Urinary bladder (tissue), 4 donors: ENCODE results near the gene RAPGEF5. TPM values are rescaled to one million over a fixed set of nuclear protein-coding genes. Genes with fewer than 3 reads are reported as not detected.
A peak's percentile ranks its signal among the peaks of the same experiment; 100 is the strongest.

ENCODE experiments used
- DNase-seq: peaks from one replicate; pipeline ENCODE4 v3.0.0-alpha.2; 2015; ENCODE audit errors: extremely low spot score
- H3K27ac ChIP-seq: one replicate; pipeline ENCODE4 v1.5.1; 2013; ENCODE audit warnings: low read depth, mild to moderate bottlenecking, moderate library complexity
- H3K36me3 ChIP-seq: one replicate; pipeline ENCODE4 v1.6.1; 2013; ENCODE audit warnings: mild to moderate bottlenecking, moderate library complexity; ENCODE audit not compliant: insufficient read depth
- H3K4me1 ChIP-seq: one replicate; pipeline ENCODE4 v1.6.1; 2013; ENCODE audit warnings: mild to moderate bottlenecking, moderate library complexity; ENCODE audit not compliant: insufficient read depth
- H3K4me3 ChIP-seq: one replicate; pipeline ENCODE4 v1.5.1; 2013; ENCODE audit warnings: low read depth, low read length
- WGBS: extraction: QIAGEN DNeasy Blood & Tissue Kit; methylation state at CpG from one replicate; pipeline ENCODE4 v1.1.7; 2013; 5-methylcytosine and 5-hydroxymethylcytosine counted together
- polyA plus RNA-seq: library from polyadenylated mRNA; stranded (reverse); fragments of 200-250 nt; gene quantifications from one replicate; pipeline ENCODE4 v1.2.3, GENCODE V29; 2013
- total RNA-seq: library from RNA; depleted of rRNA; stranded (reverse); fragments of >200 nt; gene quantifications from one replicate; pipeline ENCODE4 v1.2.3, GENCODE V29; 2014
- donor health status: healthy with polysubstance abuse.
- donor health status: healthy.

The RAPGEF5 gene
- total and polyA plus RNA-seq, 2 donors, result 12.6 to 99.1 TPM

DNA sequence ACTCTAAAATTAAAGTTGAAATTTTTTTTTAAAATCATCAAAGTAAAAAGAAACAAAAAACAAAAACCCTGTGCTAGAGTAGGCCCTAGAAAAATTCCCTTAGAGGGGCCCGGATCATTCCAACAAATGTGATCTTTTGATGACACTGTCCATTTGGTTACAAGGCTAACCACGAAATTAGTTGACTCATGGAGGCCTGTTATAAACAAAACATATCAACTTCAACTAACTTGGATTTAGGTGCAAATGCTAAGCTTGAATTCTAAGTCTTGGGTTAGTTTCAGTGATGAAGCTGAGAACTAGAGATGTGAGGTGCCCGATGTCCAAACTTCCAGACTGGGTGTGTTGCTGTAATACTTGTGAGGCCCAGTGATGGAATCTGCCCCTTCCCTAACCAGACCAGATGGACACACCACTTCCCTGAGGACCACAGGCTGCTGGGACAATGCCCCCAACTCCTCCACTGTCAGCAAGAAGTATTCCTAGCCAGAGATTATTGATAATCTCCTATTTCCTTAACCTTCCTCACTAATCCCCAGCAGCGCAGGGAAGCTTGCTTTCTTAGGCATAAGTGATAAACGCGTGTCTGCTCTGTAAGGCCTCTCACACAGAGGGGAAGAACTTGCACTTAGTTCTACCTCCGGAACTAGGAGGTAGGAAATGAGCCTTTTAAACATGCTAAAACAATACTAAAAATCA is 108.7 kb downstream of the RAPGEF5 start:
- H3K36me3 ChIP-seq, result no peaks in the 10 kb centered on the region
- WGBS, result 75% methylated on average over 7 of the region's 7 CpGs
- H3K4me1 ChIP-seq, result no peaks in the 10 kb centered on the region
- H3K4me3 ChIP-seq, result no peak overlapping the region
- DNase-seq, result no peak
- no peak overlapping the region for H3K27ac ChIP-seq

DNA sequence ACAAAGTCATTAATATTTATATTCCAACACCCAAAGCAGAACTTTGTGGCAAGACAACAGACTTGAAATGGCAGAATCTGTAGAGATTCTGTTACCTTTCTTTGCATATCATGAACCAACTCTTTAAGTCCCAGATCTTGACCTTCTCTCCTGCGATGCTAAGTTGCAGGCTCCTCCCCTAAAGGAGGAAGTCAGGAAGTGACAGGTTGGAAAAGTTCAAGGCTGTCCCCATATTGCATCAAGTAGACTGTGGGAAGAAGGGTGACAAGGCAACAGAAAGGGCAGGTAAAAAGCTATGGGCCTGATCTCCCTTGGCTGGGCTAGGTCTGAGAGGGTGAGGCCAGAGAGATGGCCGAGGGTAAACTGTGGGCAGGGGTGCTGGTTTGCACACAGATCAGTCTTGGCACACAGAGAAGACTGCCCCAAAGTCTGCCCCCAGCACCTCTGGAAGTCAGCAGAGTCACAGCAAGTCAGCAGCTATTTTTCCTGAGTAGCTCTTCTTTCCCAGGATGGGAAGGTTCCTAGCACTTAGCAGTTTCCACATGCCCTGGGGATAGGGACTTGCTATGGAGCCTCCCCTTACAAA is 115.1 kb downstream of the RAPGEF5 start:
- Histone ChIP-seq H3K4me3 (no peak overlapping the region), H3K27ac (no peak overlapping the region), H3K36me3 (no peaks in the 10 kb centered on the region), H3K4me1 (no peaks in the 10 kb centered on the region)
- no peak for DNase-seq
- 90% methylated on average over 2 of the region's 2 CpGs for whole genome bisulfite sequencing

DNA sequence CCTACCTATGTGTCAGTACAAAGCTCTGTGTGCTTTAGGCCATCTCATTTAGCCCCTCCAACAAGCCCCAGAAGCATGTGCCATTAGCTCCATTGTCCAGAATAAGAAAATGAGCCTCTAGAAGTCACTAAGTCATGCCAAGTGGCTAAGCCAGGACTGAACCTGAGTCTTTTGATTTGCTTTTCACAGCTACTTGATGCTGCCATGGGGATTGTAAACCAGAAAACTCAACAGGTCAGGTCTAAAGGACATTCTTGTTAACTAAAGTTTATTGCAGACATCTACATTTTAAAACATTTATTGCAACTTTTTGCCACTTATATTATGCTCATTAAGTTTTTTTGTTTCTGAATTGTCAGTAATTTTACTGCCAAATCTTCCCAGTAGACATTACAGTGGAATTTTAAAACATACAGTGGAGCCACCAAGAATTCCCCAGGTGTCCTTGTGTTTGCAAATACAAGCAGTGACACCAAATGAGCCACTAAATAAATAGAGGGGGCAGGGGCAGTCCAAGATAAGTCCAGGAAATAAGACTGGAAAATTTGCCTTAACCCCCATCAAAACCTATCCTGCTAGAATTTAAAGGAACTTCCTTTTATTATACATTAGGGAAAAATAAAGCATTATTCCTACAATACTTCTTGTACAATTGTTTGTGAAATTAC is 115.9 kb downstream of the RAPGEF5 start:
- H3K4me1 ChIP-seq, result no peaks in the 10 kb centered on the region
- no peak overlapping the region for H3K4me3 ChIP-seq
- H3K36me3 ChIP-seq, result no peaks in the 10 kb centered on the region
- no peak for DNase-seq
- H3K27ac ChIP-seq, result no peak overlapping the region

DNA sequence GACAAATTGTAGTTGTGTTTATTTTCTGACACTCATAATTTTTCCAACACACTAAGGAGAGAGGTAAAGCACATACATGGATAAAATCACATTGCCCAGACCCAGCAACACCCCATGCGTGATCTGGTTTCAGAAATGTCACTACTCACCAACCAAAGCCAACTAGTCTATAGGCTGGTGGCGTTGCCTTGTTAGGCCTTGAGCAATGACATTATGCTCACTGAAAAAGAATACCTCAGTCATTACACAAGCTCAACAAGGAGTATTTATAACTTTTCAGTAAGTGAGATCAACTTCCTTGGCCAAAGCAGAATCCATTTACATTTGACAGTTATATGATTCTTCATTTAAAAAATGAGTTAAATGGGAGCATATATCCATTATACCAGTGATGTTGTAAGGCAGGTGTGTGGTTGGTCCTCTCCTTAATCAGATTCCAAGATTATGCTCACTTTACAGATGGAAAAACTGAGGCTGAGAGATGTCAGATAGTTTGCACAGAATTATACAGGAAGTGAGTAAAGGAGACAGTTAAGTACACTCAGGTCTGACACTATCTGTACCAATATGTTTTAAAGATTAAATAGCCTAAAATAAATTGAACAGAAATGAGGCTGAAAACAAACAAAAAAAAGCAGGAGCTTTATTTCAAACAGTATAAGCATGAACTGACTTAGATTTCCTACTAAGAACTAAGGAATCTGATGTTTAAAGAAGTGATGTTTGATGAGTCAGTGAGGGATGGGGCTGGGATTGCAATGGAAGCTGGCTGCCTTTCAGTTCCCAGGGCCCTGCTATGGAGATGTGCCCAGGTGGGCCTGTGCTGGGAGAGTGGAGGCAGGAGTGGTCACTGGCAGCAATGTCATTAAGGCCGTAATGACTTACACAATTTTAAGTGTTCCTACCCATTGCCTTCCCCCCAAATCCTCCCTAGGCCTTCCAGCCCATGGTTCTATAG is 118.3 kb downstream of the RAPGEF5 start:
- 91% methylated on average over 3 of the region's 3 CpGs for WGBS
- no peak for DNase-seq

DNA sequence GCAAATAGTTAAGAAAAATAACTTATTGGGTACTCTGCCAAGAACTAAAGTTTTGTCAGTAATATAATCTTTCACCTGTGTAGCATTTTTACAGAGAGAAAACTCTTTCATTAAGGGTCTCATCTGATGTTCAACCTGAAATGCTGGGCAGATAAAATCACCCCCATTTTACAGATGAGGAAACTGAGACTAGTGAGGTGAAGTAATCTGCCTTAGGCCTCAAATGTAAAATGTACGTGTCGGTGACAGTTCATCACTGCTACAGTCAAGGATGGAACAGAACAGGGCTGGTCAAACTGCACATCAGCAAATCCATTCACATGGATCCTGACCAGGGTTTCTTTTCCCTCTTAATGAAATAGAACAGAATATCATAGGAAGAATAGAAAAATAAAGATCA is 121.8 kb downstream of the RAPGEF5 start:
- 95% methylated on average over 2 of the region's 2 CpGs for WGBS
- Histone ChIP-seq H3K36me3 (no peaks in the 10 kb centered on the region), H3K27ac (no peak overlapping the region), H3K4me3 (no peak overlapping the region), H3K4me1 (no peaks in the 10 kb centered on the region)
- DNase-seq, result no peak

More for the DNA sequence above, 118.3 kb downstream of the RAPGEF5 start:
- no peak overlapping the region for H3K4me3 ChIP-seq
- H3K27ac ChIP-seq, result no peak overlapping the region
- H3K36me3 ChIP-seq, result no peaks in the 10 kb centered on the region
- no peaks in the 10 kb centered on the region for H3K4me1 ChIP-seq

DNA sequence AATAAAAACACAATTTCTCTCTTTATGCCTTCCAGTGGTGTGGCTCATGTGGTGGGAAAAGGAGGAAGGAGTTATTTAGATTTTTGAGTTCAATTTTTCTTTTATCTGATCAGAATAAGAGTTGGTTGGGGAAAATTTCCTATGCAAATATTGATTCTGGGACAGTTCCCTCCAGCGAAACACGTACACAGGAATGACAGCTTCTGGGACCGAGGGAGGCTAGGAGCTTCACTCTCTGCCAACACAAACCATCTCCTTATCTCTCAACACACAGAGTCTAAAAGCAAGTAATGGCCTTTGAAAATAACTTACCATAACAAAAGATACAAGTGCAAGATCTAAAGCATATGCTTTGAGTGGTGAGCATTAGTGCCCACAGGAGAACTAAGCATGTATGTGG is 122.7 kb downstream of the RAPGEF5 start:
- no peak overlapping the region for H3K4me3 ChIP-seq
- no peak for DNase-seq
- H3K36me3 ChIP-seq, result no peaks in the 10 kb centered on the region
- WGBS, result 34% methylated on average over 3 of the region's 3 CpGs
- H3K27ac ChIP-seq, result no peak overlapping the region
- H3K4me1 ChIP-seq, result no peaks in the 10 kb centered on the region

DNA sequence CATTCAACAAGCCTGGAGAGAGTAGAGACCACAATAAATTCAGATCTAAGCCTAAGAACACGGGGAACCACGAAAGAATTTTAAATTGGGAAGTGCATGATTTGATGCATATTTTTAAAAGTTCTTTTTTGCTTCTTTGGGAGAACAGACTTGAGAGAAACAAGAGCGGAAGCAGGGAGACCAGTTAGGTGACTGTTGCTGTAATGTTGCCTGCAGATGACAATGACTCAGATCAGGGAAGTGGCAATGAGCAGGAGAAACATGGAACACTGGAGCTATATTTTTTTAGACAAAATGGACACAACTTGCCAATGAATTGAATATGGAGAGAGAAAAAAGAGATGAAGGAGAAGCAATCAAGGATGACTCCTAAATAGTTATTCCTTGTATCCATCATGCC is 125.1 kb downstream of the RAPGEF5 start:
- DNase-seq, result no peak
- H3K36me3 ChIP-seq, result no peaks in the 10 kb centered on the region
- no peak overlapping the region for H3K4me3 ChIP-seq
- H3K27ac ChIP-seq, result no peak overlapping the region
- WGBS, result 89% methylated on average over 3 of the region's 3 CpGs
- no peaks in the 10 kb centered on the region for H3K4me1 ChIP-seq

DNA sequence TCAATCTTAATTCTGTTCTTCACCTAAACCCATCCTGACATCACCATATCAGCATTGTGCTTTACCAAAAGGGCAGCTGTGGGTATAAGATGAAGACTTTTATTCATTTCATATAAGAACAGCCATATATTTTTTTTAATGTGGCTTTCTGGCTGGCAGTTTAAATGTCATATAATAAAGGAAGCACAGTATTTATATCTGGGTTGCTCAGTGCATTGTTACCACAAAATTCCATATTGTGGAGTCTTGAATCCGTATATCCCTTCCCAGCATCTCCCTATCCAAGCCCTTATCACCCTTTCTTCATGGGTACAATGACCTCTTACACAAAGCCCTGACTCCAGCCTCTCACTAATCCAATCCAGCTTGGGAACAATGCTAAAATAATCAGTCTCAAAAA is 125.8 kb downstream of the RAPGEF5 start:
- DNase-seq, result no peak
- H3K4me1 ChIP-seq, result no peaks in the 10 kb centered on the region
- H3K4me3 ChIP-seq, result no peak overlapping the region
- H3K36me3 ChIP-seq, result no peaks in the 10 kb centered on the region
- H3K27ac ChIP-seq, result no peak overlapping the region
- WGBS, result 70% methylated on average over 1 of the region's 1 CpG

DNA sequence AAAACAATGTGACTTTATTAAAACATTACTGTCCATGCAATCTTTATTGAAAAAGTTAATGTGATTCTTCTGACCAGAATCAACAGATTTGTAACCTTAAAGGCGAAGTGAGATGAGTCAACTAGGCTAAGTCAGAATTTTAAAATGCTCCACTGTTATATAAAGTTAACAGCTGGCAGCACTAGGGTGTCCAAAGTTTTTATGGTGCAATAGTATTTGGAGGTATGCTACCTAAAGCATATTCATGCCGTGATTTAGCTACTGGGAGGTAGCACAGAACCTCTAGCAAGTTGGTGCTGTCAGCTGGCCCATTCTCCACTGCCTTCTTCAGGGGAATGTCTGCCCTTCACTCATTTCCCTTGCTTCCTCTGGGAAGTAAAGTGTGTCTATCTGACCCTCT is 126.7 kb downstream of the RAPGEF5 start:
- Histone ChIP-seq H3K4me3 (no peak overlapping the region), H3K4me1 (no peaks in the 10 kb centered on the region), H3K36me3 (no peaks in the 10 kb centered on the region), H3K27ac (no peak overlapping the region)
- 80% methylated on average over 2 of the region's 2 CpGs for WGBS
- no peak for DNase-seq

DNA sequence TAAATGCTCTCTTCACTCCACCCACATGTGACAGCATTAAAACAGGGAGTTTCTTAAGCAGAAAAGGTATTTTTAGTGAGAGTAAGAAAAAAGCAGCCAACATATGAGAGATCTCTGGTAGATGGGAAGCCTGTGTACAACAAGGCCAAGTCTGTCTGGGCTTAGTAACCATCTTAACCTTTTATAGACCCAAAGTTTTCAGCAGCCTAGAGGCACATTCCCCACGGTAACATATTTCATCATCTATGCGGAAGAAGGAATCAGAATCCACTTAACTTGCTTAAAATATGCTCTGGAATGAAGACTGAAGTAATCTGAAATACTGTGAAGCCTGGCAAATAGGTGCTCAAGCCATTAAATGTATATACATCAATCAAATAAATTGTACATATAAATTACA is 127.8 kb downstream of the RAPGEF5 start:
- no peaks in the 10 kb centered on the region for H3K4me1 ChIP-seq
- WGBS, result 83% methylated on average over 2 of the region's 2 CpGs
- no peaks in the 10 kb centered on the region for H3K36me3 ChIP-seq
- H3K4me3 ChIP-seq, result no peak overlapping the region
- DNase-seq, result no peak
- no peak overlapping the region for H3K27ac ChIP-seq

DNA sequence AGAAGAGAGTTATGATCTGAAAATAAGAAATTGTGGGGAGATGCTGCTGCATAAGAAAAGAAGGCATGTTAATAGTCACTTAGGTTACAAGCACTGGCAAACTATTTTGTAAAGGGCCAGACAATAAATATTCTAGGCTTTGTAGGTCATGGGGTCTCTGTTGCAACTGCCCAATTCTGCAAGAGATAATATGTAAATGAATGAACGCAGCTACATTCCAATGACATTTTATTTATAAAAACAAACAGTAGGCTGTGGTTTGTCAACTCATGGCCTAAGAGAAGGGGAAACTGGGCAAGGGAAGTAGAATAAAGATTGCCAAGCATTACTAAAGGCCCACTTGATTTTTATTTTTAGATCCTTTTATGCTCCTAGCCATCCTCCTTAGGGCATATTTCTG is 133.1 kb downstream of the RAPGEF5 start:
- Histone ChIP-seq H3K36me3 (no peaks in the 10 kb centered on the region), H3K4me1 (no peaks in the 10 kb centered on the region), H3K4me3 (no peak overlapping the region), H3K27ac (no peak overlapping the region)
- DNase-seq, result no peak
- 34% methylated on average over 1 of the region's 1 CpG for WGBS

DNA sequence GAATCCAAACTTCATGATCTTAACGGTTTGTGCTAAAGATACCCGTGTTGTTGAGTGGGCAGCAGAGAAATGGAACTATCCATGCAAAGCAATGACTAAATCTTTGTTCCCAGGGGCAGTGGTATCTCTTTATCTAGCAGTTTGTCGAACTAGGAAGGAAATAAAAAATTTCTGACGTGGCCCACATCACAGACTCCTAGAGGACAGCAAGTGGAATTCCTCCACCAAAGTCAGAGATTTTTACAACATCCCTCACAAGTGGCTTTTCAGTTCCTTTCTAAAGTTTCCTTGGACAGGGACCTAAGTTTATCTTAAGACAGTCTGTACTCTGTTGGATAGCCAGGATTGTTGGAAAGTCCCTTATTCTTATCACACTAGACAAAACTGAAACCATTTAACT is 136.0 kb downstream of the RAPGEF5 start:
- DNase-seq, result no peak
- 48% methylated on average over 4 of the region's 4 CpGs for WGBS
- Histone ChIP-seq H3K4me1 (no peaks in the 10 kb centered on the region), H3K36me3 (no peaks in the 10 kb centered on the region), H3K4me3 (no peak overlapping the region), H3K27ac (peak overlapping the region; percentile 23)

DNA sequence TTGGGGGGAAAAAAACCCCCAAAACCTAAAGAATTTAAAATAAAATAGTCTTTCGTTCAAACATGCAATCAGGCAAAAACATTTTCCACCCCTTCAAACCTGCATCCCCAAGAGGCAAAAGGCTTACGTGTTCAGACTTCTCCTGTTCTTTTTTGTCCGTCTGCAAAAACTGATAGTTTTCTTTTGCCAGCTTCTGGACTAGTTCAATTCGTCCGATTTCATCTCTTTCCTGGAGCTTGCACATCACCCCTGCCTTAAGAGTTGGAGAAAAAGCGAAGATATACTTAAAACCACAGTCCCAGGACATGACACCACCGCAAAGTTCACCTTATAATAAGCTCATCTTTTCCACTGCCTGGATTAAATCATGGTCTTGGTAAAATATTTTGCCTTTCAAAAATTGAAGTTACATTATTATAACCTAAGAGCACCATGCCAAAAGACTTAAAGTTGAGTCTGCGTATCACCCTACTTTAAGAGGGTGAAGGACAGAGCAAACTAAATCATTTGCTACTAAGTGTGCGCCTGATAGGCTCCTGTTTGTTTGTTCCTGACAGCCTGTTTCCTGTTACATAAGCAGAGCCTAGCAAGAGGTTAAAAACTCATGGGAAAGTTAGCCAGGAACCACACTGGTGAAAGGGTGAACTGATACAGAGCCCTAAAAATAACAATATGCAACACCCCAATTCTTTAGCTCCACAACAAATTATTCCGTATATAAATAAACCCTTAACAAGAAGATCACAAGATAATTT is 137.0 kb downstream of the RAPGEF5 start:
- no peak for DNase-seq

More for the DNA sequence above, 137.0 kb downstream of the RAPGEF5 start:
- H3K36me3 ChIP-seq, result no peaks in the 10 kb centered on the region
- no peaks in the 10 kb centered on the region for H3K4me1 ChIP-seq
- 52% methylated on average over 10 of the region's 10 CpGs for WGBS
- H3K4me3 ChIP-seq, result peak overlapping the region; percentile 5
- peak overlapping the region; percentile 59 for H3K27ac ChIP-seq
